ENCODE results near the gene AP3S2. TPM values are rescaled to one million over a fixed set of nuclear protein-coding genes. Genes with fewer than 3 reads are reported as not detected.
"Not testable (repeated sequence)": the region's sequence is repeated elsewhere in the genome, so short reads cannot be mapped to it uniquely, and the experiment has no call there.

The AP3S2 gene
- total and polyA plus RNA-seq, 4 donors = 8.4 to 73.5 (median 25.9) TPM

GRCh38 chr15:89836267-89837133 is 57.3 kb downstream of the AP3S2 start:
- Histone ChIP-seq H3K4me3 (ENCODE audit: low read depth in 1 of 3, low read length in 3 of 3) (no peak overlapping the region), H3K9me3 (ENCODE audit: control insufficient read depth in 4 of 4, low read length in 3 of 4) (no peaks in the 10 kb centered on the region), H3K27me3 (ENCODE audit: control insufficient read depth in 4 of 4, insufficient read depth in 4 of 4, low read length in 3 of 4) (no peaks in the 10 kb centered on the region), H3K4me1 (ENCODE audit: control insufficient read depth in 4 of 4, insufficient read depth in 4 of 4, low read length in 3 of 4) (no peaks in the 10 kb centered on the region), H3K9ac (ENCODE audit: low read depth in 1 of 2, low read length in 2 of 2) (no peak overlapping the region), H3K36me3 (ENCODE audit: control insufficient read depth in 4 of 4, insufficient read depth in 3 of 4, low read depth in 1 of 4, low read length in 3 of 4) (peaks cover 10 to 46% (median 36%) of the 10 kb centered on the region in 4 donors), H3K27ac (ENCODE audit: low read depth in 1 of 2, low read length in 2 of 2) (peak overlapping the region in 1 of 2 donors; percentile 9)
- TF ChIP-seq JUND (IDR thresholded peaks at IDR 0.05) = no peak
- TF ChIP-seq ZBTB33 (IDR thresholded peaks at IDR 0.05) = no peak
- TF ChIP-seq RAD21 (IDR thresholded peaks at IDR 0.05) = no peak
- TF ChIP-seq GABPA (IDR thresholded peaks at IDR 0.05 in 1 of 2, conservative IDR thresholded peaks at IDR 0.05 in 1 of 2) = no peak
- 77% methylated on average over 11 of the region's 11 CpGs for WGBS
- DNase-seq (ENCODE audit: low spot score) = no peak

DNA sequence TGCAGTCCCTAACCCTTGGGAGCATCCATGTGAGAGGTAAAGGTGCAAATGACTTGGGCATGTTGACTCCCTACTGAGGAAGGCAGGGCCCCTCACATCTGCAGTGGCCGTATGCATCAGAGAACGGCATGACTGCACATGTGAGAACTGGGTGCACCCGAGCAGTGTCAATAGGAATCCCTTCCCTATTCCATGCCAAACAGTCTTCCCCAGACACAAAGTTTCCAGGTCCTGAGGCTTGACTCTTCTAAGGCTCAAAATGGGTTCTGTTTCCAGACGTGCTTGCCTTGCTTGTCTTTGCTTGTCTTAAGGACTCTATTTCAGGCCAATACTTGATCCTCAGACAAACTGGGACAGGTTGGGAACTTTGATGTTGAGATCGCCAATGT is 58.6 kb downstream of the AP3S2 start:
- WGBS = 95% methylated on average over 5 of the region's 5 CpGs
- no peaks in the 10 kb centered on the region for H3K9me3 ChIP-seq (ENCODE audit: control insufficient read depth in 4 of 4, low read length in 3 of 4)
- no peak overlapping the region for H3K9ac ChIP-seq (ENCODE audit: low read depth in 1 of 2, low read length in 2 of 2)
- no peak overlapping the region for H3K27ac ChIP-seq (ENCODE audit: low read depth in 1 of 2, low read length in 2 of 2)
- H3K27me3 ChIP-seq (ENCODE audit: control insufficient read depth in 4 of 4, insufficient read depth in 4 of 4, low read length in 3 of 4) = no peaks in the 10 kb centered on the region
- peaks cover 0 to under 1% (median 0%) of the 10 kb centered on the region in 4 donors for H3K4me1 ChIP-seq (ENCODE audit: control insufficient read depth in 4 of 4, insufficient read depth in 4 of 4, low read length in 3 of 4)
- TF ChIP-seq, protein P1, sequence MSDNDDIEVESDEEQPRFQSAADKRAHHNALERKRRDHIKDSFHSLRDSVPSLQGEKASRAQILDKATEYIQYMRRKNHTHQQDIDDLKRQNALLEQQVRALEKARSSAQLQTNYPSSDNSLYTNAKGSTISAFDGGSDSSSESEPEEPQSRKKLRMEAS (IDR thresholded peaks at IDR 0.05) = no peak
- TF ChIP-seq YY1 (IDR thresholded peaks at IDR 0.05) (no peak), NR2F2 (IDR thresholded peaks at IDR 0.05) (no peak), HNF4A (conservative IDR thresholded peaks at IDR 0.05) (no peak), HNF4G (IDR thresholded peaks at IDR 0.05) (no peak)
- H3K4me3 ChIP-seq (ENCODE audit: low read depth in 1 of 3, low read length in 3 of 3) = no peak overlapping the region
- H3K36me3 ChIP-seq (ENCODE audit: control insufficient read depth in 4 of 4, insufficient read depth in 3 of 4, low read depth in 1 of 4, low read length in 3 of 4) = peaks cover 10 to 40% (median 36%) of the 10 kb centered on the region in 4 donors
- no peak for DNase-seq (ENCODE audit: low spot score)

GRCh38 chr15:89834465-89835175 is 59.2 kb downstream of the AP3S2 start:
- H3K4me1 ChIP-seq (ENCODE audit: control insufficient read depth in 4 of 4, insufficient read depth in 4 of 4, low read length in 3 of 4); H3K9ac ChIP-seq (ENCODE audit: low read depth in 1 of 2, low read length in 2 of 2); H3K27me3 ChIP-seq (ENCODE audit: control insufficient read depth in 4 of 4, insufficient read depth in 4 of 4, low read length in 3 of 4); H3K27ac ChIP-seq (ENCODE audit: low read depth in 1 of 2, low read length in 2 of 2); DNase-seq (ENCODE audit: low spot score); H3K9me3 ChIP-seq (ENCODE audit: control insufficient read depth in 4 of 4, low read length in 3 of 4); H3K4me3 ChIP-seq (ENCODE audit: low read depth in 1 of 3, low read length in 3 of 3): not testable (repeated sequence)
- peaks cover 10 to 40% (median 34%) of the 10 kb centered on the region in 4 donors for H3K36me3 ChIP-seq (ENCODE audit: control insufficient read depth in 4 of 4, insufficient read depth in 3 of 4, low read depth in 1 of 4, low read length in 3 of 4)
- WGBS = 95% methylated on average over 9 of the region's 9 CpGs

GRCh38 chr15:89833966-89834365 is 59.8 kb downstream of the AP3S2 start:
- WGBS = 98% methylated on average over 7 of the region's 7 CpGs
- peaks cover 10 to 40% (median 34%) of the 10 kb centered on the region in 4 donors for H3K36me3 ChIP-seq (ENCODE audit: control insufficient read depth in 4 of 4, insufficient read depth in 3 of 4, low read depth in 1 of 4, low read length in 3 of 4)
- H3K4me3 ChIP-seq (ENCODE audit: low read depth in 1 of 3, low read length in 3 of 3) = no peak overlapping the region
- no peak overlapping the region for H3K9ac ChIP-seq (ENCODE audit: low read depth in 1 of 2, low read length in 2 of 2)
- DNase-seq (ENCODE audit: low spot score) = no peak
- no peak for TF ChIP-seq HNF4A (conservative IDR thresholded peaks at IDR 0.05)
- no peak overlapping the region for H3K27ac ChIP-seq (ENCODE audit: low read depth in 1 of 2, low read length in 2 of 2)
- H3K9me3 ChIP-seq (ENCODE audit: control insufficient read depth in 4 of 4, low read length in 3 of 4) = no peaks in the 10 kb centered on the region
- no peaks in the 10 kb centered on the region for H3K27me3 ChIP-seq (ENCODE audit: control insufficient read depth in 4 of 4, insufficient read depth in 4 of 4, low read length in 3 of 4)
- peaks cover 2 to 10% (median 6%) of the 10 kb centered on the region in 4 donors for H3K4me1 ChIP-seq (ENCODE audit: control insufficient read depth in 4 of 4, insufficient read depth in 4 of 4, low read length in 3 of 4)
